Measurements from ENCODE around the gene MYCBP.

MYCBP gene

DNA sequence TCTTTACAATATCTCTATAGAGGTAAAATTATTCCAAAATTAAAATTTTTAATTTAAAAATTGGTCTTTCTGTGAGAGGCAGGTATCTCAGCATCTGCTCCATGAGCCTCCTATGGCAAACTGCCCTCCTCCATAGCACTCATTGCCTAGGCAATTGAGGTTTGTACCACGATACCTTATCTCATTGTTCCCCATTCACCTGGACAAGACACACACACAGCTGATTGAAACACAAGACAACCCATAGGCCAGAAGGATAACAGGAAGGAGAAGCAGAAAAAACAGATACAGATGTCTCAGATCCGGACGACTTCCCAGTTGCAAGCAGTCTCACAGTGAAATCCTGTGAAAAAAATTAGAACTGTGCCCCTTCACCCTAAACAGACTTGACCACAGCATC is 44.2 kb upstream of the MYCBP start:
- TF ChIP-seq, protein P1, sequence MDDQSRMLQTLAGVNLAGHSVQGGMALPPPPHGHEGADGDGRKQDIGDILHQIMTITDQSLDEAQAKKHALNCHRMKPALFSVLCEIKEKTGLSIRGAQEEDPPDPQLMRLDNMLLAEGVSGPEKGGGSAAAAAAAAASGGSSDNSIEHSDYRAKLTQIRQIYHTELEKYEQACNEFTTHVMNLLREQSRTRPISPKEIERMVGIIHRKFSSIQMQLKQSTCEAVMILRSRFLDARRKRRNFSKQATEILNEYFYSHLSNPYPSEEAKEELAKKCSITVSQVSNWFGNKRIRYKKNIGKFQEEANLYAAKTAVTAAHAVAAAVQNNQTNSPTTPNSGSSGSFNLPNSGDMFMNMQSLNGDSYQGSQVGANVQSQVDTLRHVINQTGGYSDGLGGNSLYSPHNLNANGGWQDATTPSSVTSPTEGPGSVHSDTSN (CRISPR knock-in tag; IDR thresholded peaks at IDR 0.05) = no peak
- TF ChIP-seq ZNF24 (tag by site-specific recombination; IDR thresholded peaks at IDR 0.05) = no peak
- TF ChIP-seq, protein P2, sequence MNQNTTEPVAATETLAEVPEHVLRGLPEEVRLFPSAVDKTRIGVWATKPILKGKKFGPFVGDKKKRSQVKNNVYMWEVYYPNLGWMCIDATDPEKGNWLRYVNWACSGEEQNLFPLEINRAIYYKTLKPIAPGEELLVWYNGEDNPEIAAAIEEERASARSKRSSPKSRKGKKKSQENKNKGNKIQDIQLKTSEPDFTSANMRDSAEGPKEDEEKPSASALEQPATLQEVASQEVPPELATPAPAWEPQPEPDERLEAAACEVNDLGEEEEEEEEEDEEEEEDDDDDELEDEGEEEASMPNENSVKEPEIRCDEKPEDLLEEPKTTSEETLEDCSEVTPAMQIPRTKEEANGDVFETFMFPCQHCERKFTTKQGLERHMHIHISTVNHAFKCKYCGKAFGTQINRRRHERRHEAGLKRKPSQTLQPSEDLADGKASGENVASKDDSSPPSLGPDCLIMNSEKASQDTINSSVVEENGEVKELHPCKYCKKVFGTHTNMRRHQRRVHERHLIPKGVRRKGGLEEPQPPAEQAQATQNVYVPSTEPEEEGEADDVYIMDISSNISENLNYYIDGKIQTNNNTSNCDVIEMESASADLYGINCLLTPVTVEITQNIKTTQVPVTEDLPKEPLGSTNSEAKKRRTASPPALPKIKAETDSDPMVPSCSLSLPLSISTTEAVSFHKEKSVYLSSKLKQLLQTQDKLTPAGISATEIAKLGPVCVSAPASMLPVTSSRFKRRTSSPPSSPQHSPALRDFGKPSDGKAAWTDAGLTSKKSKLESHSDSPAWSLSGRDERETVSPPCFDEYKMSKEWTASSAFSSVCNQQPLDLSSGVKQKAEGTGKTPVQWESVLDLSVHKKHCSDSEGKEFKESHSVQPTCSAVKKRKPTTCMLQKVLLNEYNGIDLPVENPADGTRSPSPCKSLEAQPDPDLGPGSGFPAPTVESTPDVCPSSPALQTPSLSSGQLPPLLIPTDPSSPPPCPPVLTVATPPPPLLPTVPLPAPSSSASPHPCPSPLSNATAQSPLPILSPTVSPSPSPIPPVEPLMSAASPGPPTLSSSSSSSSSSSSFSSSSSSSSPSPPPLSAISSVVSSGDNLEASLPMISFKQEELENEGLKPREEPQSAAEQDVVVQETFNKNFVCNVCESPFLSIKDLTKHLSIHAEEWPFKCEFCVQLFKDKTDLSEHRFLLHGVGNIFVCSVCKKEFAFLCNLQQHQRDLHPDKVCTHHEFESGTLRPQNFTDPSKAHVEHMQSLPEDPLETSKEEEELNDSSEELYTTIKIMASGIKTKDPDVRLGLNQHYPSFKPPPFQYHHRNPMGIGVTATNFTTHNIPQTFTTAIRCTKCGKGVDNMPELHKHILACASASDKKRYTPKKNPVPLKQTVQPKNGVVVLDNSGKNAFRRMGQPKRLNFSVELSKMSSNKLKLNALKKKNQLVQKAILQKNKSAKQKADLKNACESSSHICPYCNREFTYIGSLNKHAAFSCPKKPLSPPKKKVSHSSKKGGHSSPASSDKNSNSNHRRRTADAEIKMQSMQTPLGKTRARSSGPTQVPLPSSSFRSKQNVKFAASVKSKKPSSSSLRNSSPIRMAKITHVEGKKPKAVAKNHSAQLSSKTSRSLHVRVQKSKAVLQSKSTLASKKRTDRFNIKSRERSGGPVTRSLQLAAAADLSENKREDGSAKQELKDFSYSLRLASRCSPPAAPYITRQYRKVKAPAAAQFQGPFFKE (tag by site-specific recombination; IDR thresholded peaks at IDR 0.05; ENCODE audit: borderline replicate concordance) = no peak
- TF ChIP-seq ZNF76 (tag by site-specific recombination; IDR thresholded peaks at IDR 0.05; ENCODE audit: borderline replicate concordance, low read depth) = no peak
- no peak for TF ChIP-seq ZNF37A (tag by site-specific recombination; IDR thresholded peaks at IDR 0.05)
- no peak for TF ChIP-seq OVOL3 (tag by site-specific recombination; IDR thresholded peaks at IDR 0.05)
- no peak for TF ChIP-seq BCL11B (tag by site-specific recombination; IDR thresholded peaks at IDR 0.05; ENCODE audit: low read depth)
- no peak for TF ChIP-seq ZNF280C (tag by site-specific recombination; IDR thresholded peaks at IDR 0.05)
- TF ChIP-seq ZNF670 (tag by site-specific recombination; IDR thresholded peaks at IDR 0.05; ENCODE audit: low read depth) = no peak
- TF ChIP-seq, protein P3, sequence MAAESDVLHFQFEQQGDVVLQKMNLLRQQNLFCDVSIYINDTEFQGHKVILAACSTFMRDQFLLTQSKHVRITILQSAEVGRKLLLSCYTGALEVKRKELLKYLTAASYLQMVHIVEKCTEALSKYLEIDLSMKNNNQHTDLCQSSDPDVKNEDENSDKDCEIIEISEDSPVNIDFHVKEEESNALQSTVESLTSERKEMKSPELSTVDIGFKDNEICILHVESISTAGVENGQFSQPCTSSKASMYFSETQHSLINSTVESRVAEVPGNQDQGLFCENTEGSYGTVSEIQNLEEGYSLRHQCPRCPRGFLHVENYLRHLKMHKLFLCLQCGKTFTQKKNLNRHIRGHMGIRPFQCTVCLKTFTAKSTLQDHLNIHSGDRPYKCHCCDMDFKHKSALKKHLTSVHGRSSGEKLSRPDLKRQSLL (tag by site-specific recombination; IDR thresholded peaks at IDR 0.05) = no peak
- no peak for TF ChIP-seq ZNF791 (tag by site-specific recombination; IDR thresholded peaks at IDR 0.05)
- no peak for TF ChIP-seq ZNF707 (tag by site-specific recombination; IDR thresholded peaks at IDR 0.05)
- TF ChIP-seq ZNF777 (tag by site-specific recombination; IDR thresholded peaks at IDR 0.05; ENCODE audit: borderline replicate concordance) = no peak
- TF ChIP-seq ZNF837 (tag by site-specific recombination; IDR thresholded peaks at IDR 0.05) = no peak
- no peak for TF ChIP-seq ZNF239 (tag by site-specific recombination; IDR thresholded peaks at IDR 0.05)
- no peak for TF ChIP-seq ZNF266 (tag by site-specific recombination; IDR thresholded peaks at IDR 0.05; ENCODE audit: low read depth)
- no peak for TF ChIP-seq ZNF521 (tag by site-specific recombination; IDR thresholded peaks at IDR 0.05)
- H3K9me3 ChIP-seq (ENCODE audit: control insufficient read depth, insufficient read depth, low read depth, low read length) = no peaks in the 10 kb centered on the region
- H3K4me1 ChIP-seq (ENCODE audit: control insufficient read depth, insufficient read depth, low read length) = no peaks in the 10 kb centered on the region
- H3K27ac ChIP-seq (ENCODE audit: extremely low read depth, low read depth, low read length) = no peak overlapping the region
- H3K4me3 ChIP-seq (ENCODE audit: low read depth, low read length) = no peak overlapping the region
- POLR2A ChIA-PET = interaction anchor here (0.7 kb wide), 1 partner anchor 48 kb away, joined by 4 read pairs; no protein-coding TSS in a partner anchor
- H3K36me3 ChIP-seq (ENCODE audit: control insufficient read depth in 2 of 2, insufficient read depth in 1 of 2, low read length in 2 of 2) = no peaks in the 10 kb centered on the region
- CTCF ChIA-PET = no interaction called here
